ENCODE results near the gene UCKL1.
"Not testable (repeated sequence)": the region's sequence is repeated elsewhere in the genome, so short reads cannot be mapped to it uniquely, and the experiment has no call there.

UCKL1 gene

GRCh38 chr20:63942969-63943807, 13.0 kb downstream of the UCKL1 start:
- DNase-seq, result no peak

GRCh38 chr20:63942250-63942951, 13.8 kb downstream of the UCKL1 start:
- no peak for DNase-seq

GRCh38 chr20:63941282-63942081, 14.7 kb downstream of the UCKL1 start:
- DNase-seq, result no peak

GRCh38 chr20:63940472-63941266, 15.5 kb downstream of the UCKL1 start:
- no peak for DNase-seq

GRCh38 chr20:63940071-63940471, 16.1 kb downstream of the UCKL1 start:
- no peak for DNase-seq

- DNase-seq, result no peak
These were observed 16.9 kb downstream of the UCKL1 start for GRCh38 chr20:63939061-63939935.

- no peak for DNase-seq
These were observed 18.6 kb downstream of the UCKL1 start for GRCh38 chr20:63937596-63937995.

GRCh38 chr20:63935447-63935846, 20.8 kb downstream of the UCKL1 start:
- DNase-seq, result no peak

- no peak for DNase-seq
These were observed 21.7 kb downstream of the UCKL1 start for GRCh38 chr20:63934271-63935068.

GRCh38 chr20:63933646-63934045, 22.6 kb downstream of the UCKL1 start:
- no peak for DNase-seq

GRCh38 chr20:63932606-63933160, 23.5 kb downstream of the UCKL1 start:
- DNase-seq, result no peak

- no peak for DNase-seq
These were observed 24.5 kb downstream of the UCKL1 start for GRCh38 chr20:63931735-63932134.

- no peak for DNase-seq
These were observed 25.2 kb downstream of the UCKL1 start for GRCh38 chr20:63930971-63931553.

- not testable (repeated sequence) for DNase-seq
These were observed 26.7 kb downstream of the UCKL1 start for GRCh38 chr20:63929473-63929883.

- DNase-seq, result no peak
These were observed 27.1 kb downstream of the UCKL1 start for GRCh38 chr20:63929071-63929470.

- no peak for DNase-seq
These were observed 29.9 kb downstream of the UCKL1 start for GRCh38 chr20:63926298-63926697.

- DNase-seq, result no peak
These were observed 32.0 kb downstream of the UCKL1 start for GRCh38 chr20:63924241-63924640.

- no peak for DNase-seq
These were observed 32.6 kb downstream of the UCKL1 start for GRCh38 chr20:63923651-63924050.

- no peak for DNase-seq
These were observed 36.0 kb downstream of the UCKL1 start for GRCh38 chr20:63920226-63920625.

GRCh38 chr20:63919130-63919529, 37.1 kb downstream of the UCKL1 start:
- DNase-seq, result no peak

All from COR-L47 (cell line).